SK-N-SH (cell line): ENCODE results near the gene TACR3. TPM values are rescaled to one million over a fixed set of nuclear protein-coding genes. Genes with fewer than 3 reads are reported as not detected.

Experiments
- CTCF ChIA-PET: fragments of 300-600, 350-600 bp; formaldehyde crosslinking; extraction: SDS; loops from one replicate; lab custom pipeline; 2021; lab: Yijun Ruan, JAX
- POLR2A ChIA-PET: fragments of 350-600 bp; sonication (Branson Sonifier 250); formaldehyde crosslinking; extraction: SDS; loops from one replicate; lab custom pipeline; 2020; ENCODE audit warnings: antibody characterized with exemption, inconsistent platforms; lab: Yijun Ruan, JAX
- DNase-seq: peaks from one replicate; pipeline ENCODE4 v3.0.0; 2012
- H2AFZ ChIP-seq: fragments of 200-600 bp; sonication (generic); 2 replicates; pipeline ENCODE4 v1.8.1; 2016; ENCODE audit warnings: antibody characterized with exemption, mild to moderate bottlenecking, low read depth
- H3F3A ChIP-seq: fragments of 200-600 bp; sonication (generic); replicated peaks from 2 replicates; pipeline ENCODE3; 2016; ENCODE audit warnings: antibody characterized with exemption, mild to moderate bottlenecking; ENCODE audit not compliant: insufficient read depth
- H3K27ac ChIP-seq, 2 experiments: fragments of 200-500 bp in 1 of 2; fragments of 200-600 bp in 1 of 2; sonication (Bioruptor generic) in 1 of 2; sonication (generic), shearing (Covaris generic) in 1 of 2; 2 replicates each; pipeline versions ENCODE4 v1.5.1 to v1.6.1; 2014 to 2016; ENCODE audit warnings: low read depth in 2 of 2, inconsistent platforms in 1 of 2, low read length in 1 of 2, mild to moderate bottlenecking in 1 of 2, mixed read lengths in 1 of 2
- H3K27me3 ChIP-seq: fragments of 200-600 bp; sonication (generic), shearing (Covaris generic); 2 replicates; pipeline ENCODE4 v1.6.1; 2016; ENCODE audit warnings: mixed run types; ENCODE audit not compliant: insufficient read depth
- H3K36me3 ChIP-seq, 2 experiments: fragments of 200-500 bp in 1 of 2; fragments of 200-600 bp in 1 of 2; sonication (Bioruptor generic) in 1 of 2; sonication (generic) in 1 of 2; replicated peaks in 1 of 2; 2 replicates each; pipeline versions ENCODE3 to v1.5.1; 2014 to 2016; ENCODE audit warnings: low read length in 1 of 2, mild to moderate bottlenecking in 1 of 2; ENCODE audit not compliant: insufficient read depth in 2 of 2, control insufficient read depth in 1 of 2
- H3K4me1 ChIP-seq, 2 experiments: fragments of 200-500 bp in 1 of 2; fragments of 200-600 bp in 1 of 2; sonication (Bioruptor generic) in 1 of 2; sonication (generic), shearing (Covaris generic) in 1 of 2; 2 replicates each; pipeline versions ENCODE4 v1.5.1 to v1.6.1; 2014 to 2016; ENCODE audit warnings: low read depth in 1 of 2, low read length in 1 of 2, mixed run types in 1 of 2; ENCODE audit not compliant: insufficient read depth in 2 of 2, control insufficient read depth in 1 of 2
- H3K4me2 ChIP-seq: fragments of 200-600 bp; sonication (generic), shearing (Covaris generic); 2 replicates; pipeline ENCODE4 v1.6.1; 2017; ENCODE audit warnings: mixed run types
- H3K4me3 ChIP-seq, 2 experiments: fragments of 200-500 bp in 1 of 2; fragments of 200-600 bp in 1 of 2; sonication (Bioruptor generic) in 1 of 2; sonication (generic), shearing (Covaris generic) in 1 of 2; 2 replicates each; pipeline versions ENCODE4 v1.5.1 to v1.8.1; 2014 to 2016; ENCODE audit warnings: low read depth in 2 of 2, inconsistent platforms in 1 of 2, low read length in 1 of 2, mild to moderate bottlenecking in 1 of 2, mixed read lengths in 1 of 2, moderate library complexity in 1 of 2
- H3K79me2 ChIP-seq: fragments of 200-600 bp; sonication (generic); 2 replicates; pipeline ENCODE4 v1.8.1; 2017; ENCODE audit warnings: mild to moderate bottlenecking; ENCODE audit not compliant: insufficient read depth
- H3K9ac ChIP-seq: fragments of 200-600 bp; sonication (generic); 2 replicates; pipeline ENCODE4 v1.6.1; 2017; ENCODE audit warnings: mixed run types
- H3K9me2 ChIP-seq: fragments of 200-600 bp; sonication (generic); 2 replicates; pipeline ENCODE4 v1.6.1; 2017; ENCODE audit warnings: mixed run types
- H3K9me3 ChIP-seq: fragments of 200-600 bp; sonication (generic); 2 replicates; pipeline ENCODE4 v1.6.1; 2017; ENCODE audit warnings: mixed run types, mild to moderate bottlenecking, moderate library complexity
- H4K20me1 ChIP-seq: fragments of 200-600 bp; sonication (generic); 2 replicates; pipeline ENCODE4 v1.6.1; 2017; ENCODE audit warnings: mild to moderate bottlenecking, mixed run types; ENCODE audit not compliant: insufficient read depth
- CHD2 ChIP-seq: fragments of 150-350 bp; IDR thresholded peaks from 2 replicates; pipeline ENCODE4 v1.6.1; 2018; ENCODE audit warnings: low read length; ENCODE audit not compliant: partially characterized antibody
- CTCF ChIP-seq: fragments of 200-600 bp; sonication (generic); IDR thresholded peaks from 2 replicates; pipeline ENCODE4 v1.6.1; 2017; ENCODE audit warnings: antibody characterized with exemption, mild to moderate bottlenecking, moderate library complexity
- ELF1 ChIP-seq: IDR thresholded peaks from 2 replicates; pipeline ENCODE4 v1.4.0; 2012
- EP300 ChIP-seq, 2 experiments: IDR thresholded peaks; 2 replicates each; pipeline versions ENCODE4 v1.4.0 to v1.6.1; 2012; ENCODE audit warnings: borderline replicate concordance in 1 of 2, low read depth in 1 of 2, low read length in 1 of 2
- FOSL2 ChIP-seq: IDR thresholded peaks from 2 replicates; pipeline ENCODE4 v1.4.0; 2012; ENCODE audit warnings: low read depth, mild to moderate bottlenecking, moderate library complexity, borderline replicate concordance
- GABPA ChIP-seq: IDR thresholded peaks from 2 replicates; pipeline ENCODE4 v1.4.0; 2012; ENCODE audit warnings: low read depth, mild to moderate bottlenecking
- RAD21 ChIP-seq: IDR thresholded peaks from 2 replicates; pipeline ENCODE4 v1.6.1; 2012; ENCODE audit warnings: mild to moderate bottlenecking, low read length
- RCOR1 ChIP-seq: fragments of 150-350 bp; IDR thresholded peaks from 2 replicates; pipeline ENCODE4 v1.6.1; 2017; ENCODE audit warnings: antibody characterized with exemption, low read length
- RXRA ChIP-seq: IDR thresholded peaks from 2 replicates; pipeline ENCODE4 v1.4.0; 2012; ENCODE audit warnings: low read depth, mild to moderate bottlenecking, borderline replicate concordance
- SMC3 ChIP-seq: IDR thresholded peaks from 2 replicates; pipeline ENCODE4 v1.6.1; 2012; ENCODE audit warnings: low read depth, low read length, improper control_type of control experiment
- TAF1 ChIP-seq: IDR thresholded peaks from 2 replicates; pipeline ENCODE4 v1.6.1; 2012; ENCODE audit warnings: low read depth, mild to moderate bottlenecking, low read length, moderate library complexity, borderline replicate concordance
- TCF12 ChIP-seq: IDR thresholded peaks from 2 replicates; pipeline ENCODE4 v1.4.0; 2012
- TEAD4 ChIP-seq: IDR thresholded peaks from 2 replicates; pipeline ENCODE4 v1.4.0; 2012; ENCODE audit warnings: mild to moderate bottlenecking, borderline replicate concordance; ENCODE audit not compliant: insufficient read depth
- USF1 ChIP-seq: IDR thresholded peaks from 2 replicates; pipeline ENCODE4 v1.4.0; 2012; ENCODE audit warnings: low read depth, borderline replicate concordance
- USF2 ChIP-seq: fragments of 150-350 bp; IDR thresholded peaks from 2 replicates; pipeline ENCODE4 v1.6.1; 2017; ENCODE audit warnings: antibody characterized with exemption, low read length, low read depth, borderline replicate concordance
- YY1 ChIP-seq: IDR thresholded peaks from 2 replicates; pipeline ENCODE4 v1.4.0; 2012; ENCODE audit warnings: low read depth, mild to moderate bottlenecking
- WGBS: methylation state at CpG from one replicate; pipeline ENCODE4 v1.1.6; 2017; ENCODE audit warnings: low lambda C conversion rate; 5-methylcytosine and 5-hydroxymethylcytosine counted together
- polyA plus RNA-seq, 3 experiments: library from polyadenylated mRNA; depleted of rRNA; stranded (reverse); fragments of >200 nt; gene quantifications; 2 replicates each; pipeline ENCODE4 v1.2.3, GENCODE V29; 2012

TACR3 gene
- not detected in 2 replicates for polyA plus RNA-seq (2012; rRNA removed)
- not detected in 2 replicates for polyA plus RNA-seq (2012; cell fraction: cytosol; rRNA removed)
- polyA plus RNA-seq (2012; cell fraction: nucleus; rRNA removed): not detected in 2 replicates

- Histone ChIP-seq H3K79me2 (no peaks in the 10 kb centered on the region), H3F3A (no peaks in the 10 kb centered on the region), H3K9me3 (no peaks in the 10 kb centered on the region), H3K4me2 (peak within 1 kb of the TSS; percentile 66), H3K4me1 (no peaks in the 10 kb centered on the region), H3K4me3 (peak within 1 kb of the TSS in 1 of 2 experiments; percentile 48; a peak in 2 of 4 replicates), H3K27me3 (no peaks in the 10 kb centered on the region; the same call in 1 of the 2 replicates), H3K36me3 (no peaks in the 10 kb centered on the region), H3K9me2 (no peaks in the 10 kb centered on the region), H4K20me1 (no peaks in the 10 kb centered on the region), H2AFZ (no peak within 1 kb of the TSS), H3K9ac (no peak within 1 kb of the TSS), H3K27ac (no peak within 1 kb of the TSS)
- CTCF ChIA-PET: no interaction called here
- WGBS: 3% methylated on average over 8 of the region's 20 CpGs
- TF ChIP-seq TAF1 (no peak), SMC3 (no peak), TEAD4 (no peak), USF1 (no peak), RXRA (no peak), CHD2 (no peak), USF2 (no peak), FOSL2 (no peak)
- no peak for DNase-seq
- POLR2A ChIA-PET: no interaction called here
Measured at GRCh38 chr4:103719830-103720207, at the start of gene TACR3. TSS of gene TACR3 (minus strand) at chr4:103719985. CDS start at chr4:103719675, 310 bp downstream.

GRCh38 chr4:103757631-103758030 lies 37.8 kb upstream of the TACR3 start:
- Histone ChIP-seq H3K9me2 (no peaks in the 10 kb centered on the region), H3F3A (no peaks in the 10 kb centered on the region), H4K20me1 (no peaks in the 10 kb centered on the region), H3K36me3 (no peaks in the 10 kb centered on the region), H3K4me1 (no peaks in the 10 kb centered on the region), H2AFZ (no peak overlapping the region), H3K27me3 (no peaks in the 10 kb centered on the region), H3K9me3 (no peaks in the 10 kb centered on the region), H3K79me2 (no peaks in the 10 kb centered on the region), H3K27ac (no peak overlapping the region), H3K4me2 (no peak overlapping the region), H3K4me3 (no peak overlapping the region), H3K9ac (no peak overlapping the region)
- ChIA-PET CTCF (no interaction called here), POLR2A (no interaction called here)
- WGBS: 0% methylated on average over 2 of the region's 2 CpGs
- no peak for DNase-seq
- TF ChIP-seq EP300 (IDR thresholded peaks at IDR 0.05; ENCODE audit: borderline replicate concordance in 1 of 2, low read depth in 1 of 2, low read length in 1 of 2) (no peak), YY1 (no peak), TCF12 (no peak), RXRA (no peak), GABPA (no peak), CTCF (no peak), ELF1 (no peak), FOSL2 (no peak), RAD21 (no peak), RCOR1 (no peak), USF2 (no peak)
